ENCODE results near the gene WIPF2. TPM values are rescaled to one million over a fixed set of nuclear protein-coding genes. Genes with fewer than 3 reads are reported as not detected.
"Not testable (repeated sequence)": the region's sequence is repeated elsewhere in the genome, so short reads cannot be mapped to it uniquely, and the experiment has no call there.

Gene WIPF2
- total RNA-seq, 3 donors from 2014 or later (not counting 1 experiment from before 2014, with no cell fraction given): 43.2 to 47.4 (median 43.9) TPM

GRCh38 chr17:40192961-40193360 lies 26.1 kb upstream of the WIPF2 start:
- TF ChIP-seq CTCF (IDR thresholded peaks at IDR 0.05): no peak
- 93% methylated on average over 2 of the region's 2 CpGs for WGBS (ENCODE audit: insufficient coverage)
- Mint-ChIP-seq H3K9me3 (no peaks in the 10 kb centered on the region), H3K27ac (no peak overlapping the region), H3K27me3 (ENCODE audit: low read depth in 2 of 2) (peaks cover 0 to 7% of the 10 kb centered on the region in 2 donors), H3K36me3 (no peaks in the 10 kb centered on the region), H3K4me3 (peak overlapping the region; percentile 42), H3K4me1 (no peaks in the 10 kb centered on the region)
- Histone ChIP-seq H3K4me1 (ENCODE audit: control insufficient read depth, insufficient read depth, low read length) (peaks cover 15% of the 10 kb centered on the region), H3K4me3 (ENCODE audit: low read length) (no peak overlapping the region), H3K36me3 (ENCODE audit: control insufficient read depth, insufficient read depth, low read length) (no peaks in the 10 kb centered on the region), H3K27ac (ENCODE audit: low read length) (no peak overlapping the region), H3K9me3 (ENCODE audit: control insufficient read depth, insufficient read depth, low read length) (no peaks in the 10 kb centered on the region), H3K27me3 (ENCODE audit: control insufficient read depth, insufficient read depth, low read length) (no peaks in the 10 kb centered on the region)
- DNase-seq (no peak), ATAC-seq (no peak)
- intact Hi-C loops (cut with micrococcal nuclease): no loop called here

GRCh38 chr17:40194821-40195220 lies 24.3 kb upstream of the WIPF2 start:
- ATAC-seq: no peak
- Histone ChIP-seq H3K4me1 (ENCODE audit: control insufficient read depth, insufficient read depth, low read length) (peaks cover 15% of the 10 kb centered on the region), H3K27me3 (ENCODE audit: control insufficient read depth, insufficient read depth, low read length) (no peaks in the 10 kb centered on the region), H3K4me3 (ENCODE audit: low read length) (no peak overlapping the region), H3K27ac (ENCODE audit: low read length) (no peak overlapping the region), H3K9me3 (ENCODE audit: control insufficient read depth, insufficient read depth, low read length) (no peaks in the 10 kb centered on the region), H3K36me3 (ENCODE audit: control insufficient read depth, insufficient read depth, low read length) (no peaks in the 10 kb centered on the region)
- TF ChIP-seq CTCF (IDR thresholded peaks at IDR 0.05): no peak
- Mint-ChIP-seq H3K4me3 (no peak overlapping the region), H3K4me1 (no peaks in the 10 kb centered on the region), H3K9me3 (no peaks in the 10 kb centered on the region), H3K36me3 (no peaks in the 10 kb centered on the region), H3K27me3 (ENCODE audit: low read depth in 2 of 2) (peaks cover 0 to 10% of the 10 kb centered on the region in 2 donors), H3K27ac (no peak overlapping the region)
- intact Hi-C loops (cut with micrococcal nuclease): no loop called here
- WGBS (ENCODE audit: insufficient coverage): no CpG with 5 or more reads among the region's 2 CpGs
- DNase-seq: no peak

- Mint-ChIP-seq H3K4me1 (no peaks in the 10 kb centered on the region), H3K9me3 (no peaks in the 10 kb centered on the region), H3K36me3 (no peaks in the 10 kb centered on the region), H3K4me3 (no peak overlapping the region), H3K27ac (no peak overlapping the region), H3K27me3 (ENCODE audit: low read depth in 2 of 2) (peaks cover 0 to 6% of the 10 kb centered on the region in 2 donors)
- Histone ChIP-seq H3K27ac (ENCODE audit: low read length) (no peak overlapping the region), H3K27me3 (ENCODE audit: control insufficient read depth, insufficient read depth, low read length) (no peaks in the 10 kb centered on the region), H3K36me3 (ENCODE audit: control insufficient read depth, insufficient read depth, low read length) (no peaks in the 10 kb centered on the region), H3K4me3 (ENCODE audit: low read length) (no peak overlapping the region), H3K4me1 (ENCODE audit: control insufficient read depth, insufficient read depth, low read length) (no peaks in the 10 kb centered on the region), H3K9me3 (ENCODE audit: control insufficient read depth, insufficient read depth, low read length) (no peaks in the 10 kb centered on the region)
- TF ChIP-seq CTCF (IDR thresholded peaks at IDR 0.05): no peak
- WGBS (ENCODE audit: insufficient coverage): no CpG with 5 or more reads among the region's 1 CpG
- DNase-seq (no peak), ATAC-seq (no peak)
- intact Hi-C loops (cut with micrococcal nuclease): no loop called here
These were observed 21.6 kb upstream of the WIPF2 start for GRCh38 chr17:40197550-40197949.

GRCh38 chr17:40197965-40198456 lies 21.1 kb upstream of the WIPF2 start:
- intact Hi-C loops (cut with micrococcal nuclease); H3K9me3 Mint-ChIP-seq; H3K27me3 ChIP-seq (ENCODE audit: control insufficient read depth, insufficient read depth, low read length); H3K36me3 Mint-ChIP-seq; H3K4me1 Mint-ChIP-seq; H3K27ac ChIP-seq (ENCODE audit: low read length); H3K4me3 ChIP-seq (ENCODE audit: low read length); H3K9me3 ChIP-seq (ENCODE audit: control insufficient read depth, insufficient read depth, low read length); H3K4me1 ChIP-seq (ENCODE audit: control insufficient read depth, insufficient read depth, low read length); H3K27me3 Mint-ChIP-seq (ENCODE audit: low read depth in 2 of 2); H3K36me3 ChIP-seq (ENCODE audit: control insufficient read depth, insufficient read depth, low read length); H3K27ac Mint-ChIP-seq; H3K4me3 Mint-ChIP-seq: not testable (repeated sequence)
- DNase-seq (peak in 1 of 2 donors; percentile 37), ATAC-seq (peak in 1 of 3 donors; percentile 27)
- WGBS (ENCODE audit: insufficient coverage): 61% methylated on average over 8 of the region's 8 CpGs
